ENCODE results near the gene BLID.

GRCh38 chr11:122156940-122157382 is 40.9 kb upstream of the BLID start:
- TF ChIP-seq EZH2 (IDR thresholded peaks at IDR 0.05; ENCODE audit: borderline replicate concordance, insufficient read depth, low read length, poor library complexity, severe bottlenecking) (no peak), CTCF (IDR thresholded peaks at IDR 0.05; ENCODE audit: poor library complexity, severe bottlenecking) (no peak), REST (IDR thresholded peaks at IDR 0.05; ENCODE audit: borderline replicate concordance) (no peak), POLR2AphosphoS5 (IDR thresholded peaks at IDR 0.05) (no peak), SMC3 (conservative IDR thresholded peaks at IDR 0.05; ENCODE audit: poor library complexity) (no peak), RAD21 (conservative IDR thresholded peaks at IDR 0.05) (no peak), EP300 (conservative IDR thresholded peaks at IDR 0.05; ENCODE audit: poor library complexity, severe bottlenecking) (no peak)

Measured in neural cell (in vitro differentiated cells).